Right lobe of liver (tissue), 6 donors: ENCODE results near the gene CTAG1B. TPM values are rescaled to one million over a fixed set of nuclear protein-coding genes. Genes with fewer than 3 reads are reported as not detected.
A peak's percentile ranks its signal among the peaks of the same experiment; 100 is the strongest.
"Not testable (repeated sequence)": the region's sequence is repeated elsewhere in the genome, so short reads cannot be mapped to it uniquely, and the experiment has no call there.

ENCODE experiments used
- ATAC-seq, 4 donors: fragments of 200-7000 bp; cut with Tn5 transposase; one replicate each; pipeline ENCODE4 v1.9.1; 2020; ENCODE audit warnings: mild to moderate bottlenecking in 4 of 4, moderate library complexity in 4 of 4
- DNase-seq, 3 donors: peaks; one replicate each; pipeline ENCODE4 v3.0.0-alpha.2; 2020
- H3K27ac ChIP-seq, 3 donors: fragments of 200-600 bp; one replicate each; pipeline ENCODE4 v1.8.0; 2022
- H3K27me3 ChIP-seq, 2 donors: fragments of 200-600 bp; one replicate each; pipeline ENCODE4 v1.8.0; 2022
- H3K36me3 ChIP-seq, 4 donors: fragments of 200-600 bp; sonication (generic) in 1 of 4; one replicate each; pipeline versions ENCODE4 v1.5.1 to v1.8.0; 2017 to 2022; ENCODE audit warnings: control low read depth in 1 of 4
- H3K4me1 ChIP-seq, 4 donors: fragments of 200-600 bp; sonication (generic) in 1 of 4; one replicate each; pipeline versions ENCODE4 v1.5.1 to v1.8.0; 2017 to 2022; ENCODE audit warnings: control low read depth in 1 of 4
- H3K4me3 ChIP-seq, 3 donors: fragments of 200-600 bp; one replicate each; pipeline ENCODE4 v1.8.0; 2022
- H3K9me3 ChIP-seq, 4 donors: fragments of 200-600 bp; sonication (generic) in 1 of 4; one replicate each; pipeline versions ENCODE4 v1.5.1 to v1.8.0; 2017 to 2022; ENCODE audit warnings: control low read depth in 1 of 4
- CTCF ChIP-seq, 4 donors: fragments of 200-600 bp in 3 of 4; fragments of 450-650 bp in 1 of 4; IDR thresholded peaks; one replicate each; pipeline versions ENCODE4 v1.5.1 to v1.8.0; 2016 to 2022; ENCODE audit warnings: antibody characterized with exemption in 4 of 4, mild to moderate bottlenecking in 2 of 4
- POLR2A ChIP-seq: fragments of 450-650 bp; IDR thresholded peaks from one replicate; pipeline ENCODE4 v1.6.1; 2017; ENCODE audit warnings: antibody characterized with exemption, mild to moderate bottlenecking
- whole genome bisulfite sequencing: methylation state at CpG from one replicate; pipeline ENCODE4 v1.1.6; 2018; ENCODE audit warnings: low coverage, low lambda C conversion rate; ENCODE audit not compliant: insufficient coverage; ENCODE audit errors: missing lambda C conversion rate; 5-methylcytosine and 5-hydroxymethylcytosine counted together
- intact Hi-C, 2 donors: fragments of 100-400 bp; cut with DNase I; formaldehyde crosslinking; loops; one replicate each; pipeline versions ENCODE4 v1.11.2 to v1.14.1; 2022
- total RNA-seq, 6 experiments: library from RNA; depleted of rRNA in 2 of 6; stranded (reverse); fragments of >200 nt in 2 of 6; fragmentation: NEBNext Ultra II Directional in 3 of 6; extraction: Animal tissue kit (Norgen Biotek cat#: 25700) in 3 of 6; gene quantifications; one replicate each; pipeline versions ENCODE4 v1.1.0 to v1.2.4, GENCODE V29; 2016 to 2023
- donor health status: DM: no; HTN: yes; CAD: no.
- donor health status: DM: no; HTN: no; CAD: no.
- donor health status: DM: no; HTN: no; CAD: no.
- donor health status: DM: no; HTN: yes; CAD: no.
- donor health status: DM: no; HTN: yes; CAD: no.

The CTAG1B gene
- total RNA-seq, 6 experiments from 2014 or later = not detected

GRCh38 chrX:154595559-154596249 lies 23.4 kb downstream of the CTAG1B start:
- no peak for TF ChIP-seq POLR2A
- TF ChIP-seq CTCF (IDR thresholded peaks at IDR 0.05) = no peak
- Histone ChIP-seq H3K27me3 (no peaks in the 10 kb centered on the region), H3K9me3 (no peaks in the 10 kb centered on the region), H3K27ac (no peak overlapping the region), H3K4me1 (no peaks in the 10 kb centered on the region), H3K4me3 (no peak overlapping the region), H3K36me3 (no peaks in the 10 kb centered on the region)
- intact Hi-C loops = no loop called here
- 39% methylated on average over 2 of the region's 2 CpGs for WGBS
- no peak for ATAC-seq
- no peak for DNase-seq

- no peak for ATAC-seq
- no peaks in the 10 kb centered on the region for H3K4me1 ChIP-seq
- no peaks in the 10 kb centered on the region for H3K27me3 ChIP-seq
- no peaks in the 10 kb centered on the region for H3K36me3 ChIP-seq
- TF ChIP-seq POLR2A = no peak
- no peak for TF ChIP-seq CTCF (IDR thresholded peaks at IDR 0.05)
- intact Hi-C loops = no loop called here
- no peak overlapping the region for H3K27ac ChIP-seq
- 70% methylated on average over 1 of the region's 4 CpGs for WGBS
- H3K9me3 ChIP-seq = no peaks in the 10 kb centered on the region
- DNase-seq = no peak
- no peak overlapping the region for H3K4me3 ChIP-seq
Observed at GRCh38 chrX:154594491-154594890, 24.6 kb downstream of the CTAG1B start.

- Histone ChIP-seq H3K36me3 (no peaks in the 10 kb centered on the region), H3K27ac (no peak overlapping the region), H3K27me3 (no peaks in the 10 kb centered on the region), H3K4me1 (no peaks in the 10 kb centered on the region), H3K4me3 (no peak overlapping the region), H3K9me3 (no peaks in the 10 kb centered on the region)
- intact Hi-C loops = no loop called here
- no peak for ATAC-seq
- TF ChIP-seq POLR2A (no peak), CTCF (IDR thresholded peaks at IDR 0.05) (no peak)
- DNase-seq = no peak
- 54% methylated on average over 2 of the region's 5 CpGs for WGBS
Observed at GRCh38 chrX:154593201-154593600, 25.9 kb downstream of the CTAG1B start.

- TF ChIP-seq POLR2A (no peak), CTCF (IDR thresholded peaks at IDR 0.05) (no peak)
- Histone ChIP-seq H3K36me3 (no peaks in the 10 kb centered on the region), H3K4me3 (no peak overlapping the region), H3K9me3 (no peaks in the 10 kb centered on the region), H3K27me3 (no peaks in the 10 kb centered on the region), H3K4me1 (no peaks in the 10 kb centered on the region), H3K27ac (no peak overlapping the region)
- ATAC-seq = no peak
- DNase-seq = no peak
- WGBS = 60% methylated on average over 2 of the region's 5 CpGs
- intact Hi-C loops = no loop called here
Observed at GRCh38 chrX:154592505-154592904, 26.6 kb downstream of the CTAG1B start.

- H3K4me1 ChIP-seq, H3K4me3 ChIP-seq, H3K27ac ChIP-seq, H3K36me3 ChIP-seq, intact Hi-C loops, H3K27me3 ChIP-seq, H3K9me3 ChIP-seq, DNase-seq: not testable (repeated sequence)
- peak in 2 of 4 donors; percentile 24 to 46 for ATAC-seq
- WGBS = 25% methylated on average over 3 of the region's 13 CpGs
Observed at GRCh38 chrX:154590415-154590814, 28.7 kb downstream of the CTAG1B start.

GRCh38 chrX:154584585-154585183 lies 34.4 kb downstream of the CTAG1B start, which contains the start of gene CTAG1A:
Gene CTAG1A, plus strand, starts transcription at chrX:154585133. Its CDS starts 74 bp downstream, at chrX:154585207.
- H3K27ac ChIP-seq, H3K4me1 ChIP-seq, H3K27me3 ChIP-seq, H3K4me3 ChIP-seq, DNase-seq, intact Hi-C loops, H3K9me3 ChIP-seq, H3K36me3 ChIP-seq: not testable (repeated sequence)
- peak in 1 of 4 donors; percentile 41 for ATAC-seq
- WGBS = no CpG with 5 or more reads among the region's 39 CpGs

GRCh38 chrX:154582994-154583393 lies 36.1 kb downstream of the CTAG1B start:
- H3K9me3 ChIP-seq, DNase-seq, H3K4me3 ChIP-seq, H3K4me1 ChIP-seq, H3K27me3 ChIP-seq, intact Hi-C loops, H3K27ac ChIP-seq, H3K36me3 ChIP-seq: not testable (repeated sequence)
- peak; percentile 68 to 82 (median 76) for ATAC-seq
- no CpG with 5 or more reads among the region's 8 CpGs for WGBS
